HL-60 (cell line): ENCODE results near the gene ATAD2B.

Experiments used
- DNase-seq, 2 experiments: peaks; one replicate each; pipeline ENCODE4 v3.0.0-alpha.2; 2010 to 2020; ENCODE audit warnings: low read depth in 1 of 2, low spot score in 1 of 2
- H3K27ac ChIP-seq: fragments of 250-450 bp; sonication (Bioruptor Pico); replicated peaks from 2 replicates; pipeline ENCODE4 v1.5.1; 2020; ENCODE audit warnings: mild to moderate bottlenecking, moderate library complexity
- H3K27me3 ChIP-seq: fragments of 250-450 bp; sonication (Bioruptor Pico); 2 replicates; pipeline ENCODE4 v1.5.1; 2021; ENCODE audit warnings: mild to moderate bottlenecking, moderate library complexity; ENCODE audit not compliant: insufficient read depth, poor library complexity, severe bottlenecking
- H3K4me3 ChIP-seq: replicated peaks from 2 replicates; pipeline ENCODE4 v1.5.1; 2011; ENCODE audit warnings: mild to moderate bottlenecking, control low read depth, low read length; ENCODE audit not compliant: insufficient read depth
- GABPA ChIP-seq: IDR thresholded peaks from 2 replicates; pipeline ENCODE4 v1.6.1; 2012; ENCODE audit warnings: low read depth
- POLR2AphosphoS5 ChIP-seq: IDR thresholded peaks from 2 replicates; pipeline ENCODE4 v1.6.1; 2012; ENCODE audit warnings: low read depth
- SPI1 ChIP-seq: IDR thresholded peaks from 2 replicates; pipeline ENCODE4 v1.6.1; 2012; ENCODE audit warnings: low read depth, mild to moderate bottlenecking, borderline replicate concordance
- TF ChIP-seq, protein P1 (sequence below): IDR thresholded peaks from one replicate; pipeline ENCODE4 v1.5.1; 2011; ENCODE audit warnings: low read length, control low read depth, inconsistent platforms; ENCODE audit not compliant: insufficient read depth
- TF ChIP-seq, protein P2 (sequence below): IDR thresholded peaks from 2 replicates; pipeline ENCODE4 v1.6.1; 2012; ENCODE audit warnings: low read depth; ENCODE audit not compliant: insufficient replicate concordance

ATAD2B gene

DNA sequence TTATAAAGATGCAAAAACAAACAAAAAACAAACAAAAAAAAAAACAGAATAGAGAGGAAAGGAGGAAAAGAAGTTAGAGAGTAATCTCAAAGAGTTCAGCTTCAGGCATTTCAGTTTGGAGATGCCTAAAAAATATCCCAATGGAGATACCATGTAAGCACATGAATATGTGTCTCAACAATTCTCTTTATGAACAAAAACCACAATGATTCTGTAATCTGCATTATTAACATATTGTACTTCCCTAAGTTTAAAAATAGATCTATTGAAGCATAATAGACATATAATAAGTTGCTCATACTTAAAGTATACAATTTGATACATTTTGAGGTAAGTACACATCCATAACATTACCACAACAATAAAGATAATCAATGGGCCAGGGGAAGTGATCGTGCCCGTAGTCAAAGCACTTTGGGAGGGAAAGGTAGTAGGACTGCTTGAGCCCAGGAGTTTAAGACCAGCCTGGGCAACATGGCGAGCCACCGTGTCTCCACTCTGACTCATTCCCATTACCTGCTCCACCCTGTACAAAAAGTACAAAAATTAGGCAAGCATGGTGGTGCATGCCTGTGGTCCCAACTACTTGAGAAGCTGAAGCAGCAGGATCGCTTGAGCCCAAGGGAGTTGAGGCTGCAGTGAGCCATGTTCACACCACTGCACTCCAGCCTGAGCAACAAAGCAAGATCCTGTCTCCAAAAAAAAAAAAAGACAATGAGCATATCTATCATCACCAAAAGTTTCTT lies 158.9 kb downstream of the ATAD2B start:
- no peak overlapping the region; the same call in 1 of the 2 replicates for H3K27ac ChIP-seq
- no peak for DNase-seq

DNA sequence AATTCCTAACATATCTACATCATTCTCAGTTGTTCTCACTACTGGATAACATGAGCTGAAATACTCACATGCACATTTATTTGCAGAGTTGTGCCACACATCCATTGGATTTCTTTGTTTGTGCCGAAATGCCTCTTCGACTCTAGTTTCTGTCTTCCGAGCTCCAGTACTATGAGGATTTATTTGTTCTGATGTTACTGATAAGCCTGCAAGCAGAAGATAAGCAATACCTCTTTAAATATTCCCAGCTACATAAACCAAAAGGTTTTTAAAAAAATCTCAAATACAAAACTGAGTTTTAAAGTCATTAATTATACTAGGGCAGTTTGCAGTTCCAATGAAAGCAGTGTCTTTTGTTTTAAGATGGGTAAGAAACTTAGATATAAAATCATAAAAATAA lies 164.8 kb downstream of the ATAD2B start:
- no peaks in the 10 kb centered on the region for H3K27me3 ChIP-seq
- H3K27ac ChIP-seq, result no peak overlapping the region
- no peak for TF ChIP-seq SPI1
- TF ChIP-seq, protein P1, sequence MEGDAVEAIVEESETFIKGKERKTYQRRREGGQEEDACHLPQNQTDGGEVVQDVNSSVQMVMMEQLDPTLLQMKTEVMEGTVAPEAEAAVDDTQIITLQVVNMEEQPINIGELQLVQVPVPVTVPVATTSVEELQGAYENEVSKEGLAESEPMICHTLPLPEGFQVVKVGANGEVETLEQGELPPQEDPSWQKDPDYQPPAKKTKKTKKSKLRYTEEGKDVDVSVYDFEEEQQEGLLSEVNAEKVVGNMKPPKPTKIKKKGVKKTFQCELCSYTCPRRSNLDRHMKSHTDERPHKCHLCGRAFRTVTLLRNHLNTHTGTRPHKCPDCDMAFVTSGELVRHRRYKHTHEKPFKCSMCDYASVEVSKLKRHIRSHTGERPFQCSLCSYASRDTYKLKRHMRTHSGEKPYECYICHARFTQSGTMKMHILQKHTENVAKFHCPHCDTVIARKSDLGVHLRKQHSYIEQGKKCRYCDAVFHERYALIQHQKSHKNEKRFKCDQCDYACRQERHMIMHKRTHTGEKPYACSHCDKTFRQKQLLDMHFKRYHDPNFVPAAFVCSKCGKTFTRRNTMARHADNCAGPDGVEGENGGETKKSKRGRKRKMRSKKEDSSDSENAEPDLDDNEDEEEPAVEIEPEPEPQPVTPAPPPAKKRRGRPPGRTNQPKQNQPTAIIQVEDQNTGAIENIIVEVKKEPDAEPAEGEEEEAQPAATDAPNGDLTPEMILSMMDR, result no peak
- TF ChIP-seq, protein P2, sequence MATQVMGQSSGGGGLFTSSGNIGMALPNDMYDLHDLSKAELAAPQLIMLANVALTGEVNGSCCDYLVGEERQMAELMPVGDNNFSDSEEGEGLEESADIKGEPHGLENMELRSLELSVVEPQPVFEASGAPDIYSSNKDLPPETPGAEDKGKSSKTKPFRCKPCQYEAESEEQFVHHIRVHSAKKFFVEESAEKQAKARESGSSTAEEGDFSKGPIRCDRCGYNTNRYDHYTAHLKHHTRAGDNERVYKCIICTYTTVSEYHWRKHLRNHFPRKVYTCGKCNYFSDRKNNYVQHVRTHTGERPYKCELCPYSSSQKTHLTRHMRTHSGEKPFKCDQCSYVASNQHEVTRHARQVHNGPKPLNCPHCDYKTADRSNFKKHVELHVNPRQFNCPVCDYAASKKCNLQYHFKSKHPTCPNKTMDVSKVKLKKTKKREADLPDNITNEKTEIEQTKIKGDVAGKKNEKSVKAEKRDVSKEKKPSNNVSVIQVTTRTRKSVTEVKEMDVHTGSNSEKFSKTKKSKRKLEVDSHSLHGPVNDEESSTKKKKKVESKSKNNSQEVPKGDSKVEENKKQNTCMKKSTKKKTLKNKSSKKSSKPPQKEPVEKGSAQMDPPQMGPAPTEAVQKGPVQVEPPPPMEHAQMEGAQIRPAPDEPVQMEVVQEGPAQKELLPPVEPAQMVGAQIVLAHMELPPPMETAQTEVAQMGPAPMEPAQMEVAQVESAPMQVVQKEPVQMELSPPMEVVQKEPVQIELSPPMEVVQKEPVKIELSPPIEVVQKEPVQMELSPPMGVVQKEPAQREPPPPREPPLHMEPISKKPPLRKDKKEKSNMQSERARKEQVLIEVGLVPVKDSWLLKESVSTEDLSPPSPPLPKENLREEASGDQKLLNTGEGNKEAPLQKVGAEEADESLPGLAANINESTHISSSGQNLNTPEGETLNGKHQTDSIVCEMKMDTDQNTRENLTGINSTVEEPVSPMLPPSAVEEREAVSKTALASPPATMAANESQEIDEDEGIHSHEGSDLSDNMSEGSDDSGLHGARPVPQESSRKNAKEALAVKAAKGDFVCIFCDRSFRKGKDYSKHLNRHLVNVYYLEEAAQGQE, result no peak
- TF ChIP-seq POLR2AphosphoS5, result no peak
- no peak for TF ChIP-seq GABPA
- H3K4me3 ChIP-seq, result no peak overlapping the region
- DNase-seq, result no peak

More for the DNA sequence above, 158.9 kb downstream of the ATAD2B start:
- H3K27me3 ChIP-seq, result no peaks in the 10 kb centered on the region
- H3K4me3 ChIP-seq, result no peak overlapping the region
- TF ChIP-seq, protein P2, result no peak
- TF ChIP-seq POLR2AphosphoS5 (no peak), GABPA (no peak), SPI1 (no peak)
- TF ChIP-seq, protein P1, result no peak

DNA sequence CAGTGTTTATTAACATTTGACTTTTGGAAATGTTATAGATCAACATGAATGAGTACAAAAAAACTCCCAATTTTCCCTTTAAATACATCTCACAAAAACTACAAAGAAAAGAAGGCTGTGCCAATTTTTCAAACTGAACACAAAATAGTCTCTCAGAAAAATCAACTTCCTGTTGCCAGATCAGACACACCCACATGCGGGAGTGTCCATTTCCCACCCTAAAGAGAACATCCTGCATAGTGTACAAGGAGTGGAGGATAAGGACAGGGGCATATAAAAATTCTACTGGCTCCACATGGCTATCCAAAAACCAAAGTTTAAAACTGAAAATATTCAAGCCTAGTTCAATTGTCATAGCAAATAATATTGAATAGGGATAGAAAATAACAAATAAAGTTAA lies 165.3 kb downstream of the ATAD2B start:
- Histone ChIP-seq H3K27me3 (no peaks in the 10 kb centered on the region), H3K4me3 (no peak overlapping the region), H3K27ac (no peak overlapping the region)
- TF ChIP-seq SPI1 (no peak), GABPA (no peak), POLR2AphosphoS5 (no peak)
- TF ChIP-seq, protein P2, result no peak
- TF ChIP-seq, protein P1, result no peak
- DNase-seq, result no peak
